IMR-90 (cell line): Measurements from ENCODE around the gene SMCHD1. TPM values are rescaled to one million over a fixed set of nuclear protein-coding genes. Genes with fewer than 3 reads are reported as not detected.

Source experiments
- ATAC-seq: fragments of 200-7000 bp; cut with Tn5 transposase; 2 replicates; pipeline ENCODE4 v1.9.1; 2020; ENCODE audit warnings: low read depth, mild to moderate bottlenecking, moderate library complexity
- BruUV-seq: library from RNA; stranded (reverse); fragments of 400-500 nt; replicated peaks from 2 replicates; lab custom pipeline; 2021; lab: Mats Ljungman, UMichigan
- CTCF ChIA-PET: fragments of 300-600 bp; formaldehyde crosslinking; extraction: SDS; loops from one replicate; lab custom pipeline; 2021; ENCODE audit warnings: antibody characterized with exemption; lab: Yijun Ruan, JAX
- POLR2A ChIA-PET: fragments of 300-600 bp; sonication (Branson Sonifier 250); formaldehyde crosslinking; loops from one replicate; lab custom pipeline; 2022; ENCODE audit warnings: antibody characterized with exemption; ENCODE audit not compliant: unreplicated experiment; lab: Charles Lee
- DNase-seq: peaks from one replicate; pipeline ENCODE4 v3.0.0; 2013
- H2AFZ ChIP-seq: replicated peaks from 2 replicates; pipeline ENCODE3; 2013; ENCODE audit warnings: low read length, mild to moderate bottlenecking; ENCODE audit not compliant: poor library complexity
- H2AK5ac ChIP-seq: 2 replicates; pipeline ENCODE4 v1.6.1; 2013; ENCODE audit warnings: low read depth, low read length, inconsistent platforms
- H2AK9ac ChIP-seq: replicated peaks from 2 replicates; pipeline ENCODE3; 2013; ENCODE audit warnings: mild to moderate bottlenecking, low read depth, low read length, moderate library complexity; ENCODE audit not compliant: poor library complexity
- H2BK120ac ChIP-seq: 2 replicates; pipeline ENCODE4 v1.6.1; 2013; ENCODE audit warnings: low read depth, low read length, inconsistent platforms
- H2BK15ac ChIP-seq: 3 replicates; pipeline ENCODE4 v1.6.1; 2013; ENCODE audit warnings: low read depth, low read length, inconsistent platforms
- H2BK20ac ChIP-seq: 2 replicates; pipeline ENCODE4 v1.6.1; 2013; ENCODE audit warnings: low read depth, mild to moderate bottlenecking, inconsistent platforms, low read length, moderate library complexity
- H2BK5ac ChIP-seq: 2 replicates; pipeline ENCODE4 v1.6.1; 2013; ENCODE audit warnings: mild to moderate bottlenecking, low read depth, low read length, inconsistent platforms; ENCODE audit not compliant: poor library complexity, severe bottlenecking
- H3K14ac ChIP-seq: replicated peaks from 2 replicates; pipeline ENCODE4 v1.6.1; 2013; ENCODE audit warnings: low read depth, low read length, inconsistent platforms
- H3K18ac ChIP-seq: 2 replicates; pipeline ENCODE4 v1.6.1; 2013; ENCODE audit warnings: low read depth, low read length, control low read depth
- H3K23ac ChIP-seq: 2 replicates; pipeline ENCODE4 v1.6.1; 2013; ENCODE audit warnings: low read depth, low read length, inconsistent platforms
- H3K27ac ChIP-seq: 2 replicates; pipeline ENCODE4 v1.5.1; 2013; ENCODE audit warnings: mild to moderate bottlenecking, control low read depth, low read length; ENCODE audit not compliant: insufficient read depth
- H3K27me3 ChIP-seq: 2 replicates; pipeline ENCODE4 v1.6.1; 2013; ENCODE audit warnings: low read length; ENCODE audit not compliant: control insufficient read depth, insufficient read depth
- H3K36me3 ChIP-seq: 2 replicates; pipeline ENCODE4 v1.6.1; 2013; ENCODE audit warnings: low read length, mixed read lengths; ENCODE audit not compliant: control insufficient read depth, insufficient read depth
- H3K4ac ChIP-seq: 2 replicates; pipeline ENCODE4 v1.6.1; 2013; ENCODE audit warnings: low read depth, low read length, inconsistent platforms
- H3K4me1 ChIP-seq: 2 replicates; pipeline ENCODE4 v1.6.1; 2013; ENCODE audit warnings: low read length, mixed read lengths; ENCODE audit not compliant: control insufficient read depth, insufficient read depth
- H3K4me2 ChIP-seq: 2 replicates; pipeline ENCODE4 v1.6.1; 2013; ENCODE audit warnings: low read depth, mild to moderate bottlenecking, control low read depth, low read length, moderate library complexity
- H3K4me3 ChIP-seq: 2 replicates; pipeline ENCODE4 v1.5.1; 2013; ENCODE audit warnings: low read depth, mild to moderate bottlenecking, control low read depth, low read length, moderate library complexity; ENCODE audit not compliant: insufficient read depth
- H3K56ac ChIP-seq: 2 replicates; pipeline ENCODE4 v1.6.1; 2013; ENCODE audit warnings: low read length, inconsistent platforms; ENCODE audit not compliant: insufficient read depth; ENCODE audit errors: extremely low read depth
- H3K79me1 ChIP-seq, 2 experiments: 2 replicates each; pipeline ENCODE4 v1.6.1; 2013; ENCODE audit warnings: low read length in 2 of 2, inconsistent platforms in 1 of 2, low read depth in 1 of 2
- H3K9ac ChIP-seq: 2 replicates; pipeline ENCODE4 v1.6.1; 2013; ENCODE audit warnings: low read depth, low read length, control low read depth
- H3K9me1 ChIP-seq: 2 replicates; pipeline ENCODE4 v1.6.1; 2013; ENCODE audit warnings: low read length, inconsistent platforms; ENCODE audit not compliant: insufficient read depth
- H3K9me3 ChIP-seq: 2 replicates; pipeline ENCODE4 v1.6.1; 2013; ENCODE audit warnings: low read length; ENCODE audit not compliant: control insufficient read depth, insufficient read depth
- H4K20me1 ChIP-seq: 2 replicates; pipeline ENCODE4 v1.6.1; 2013; ENCODE audit warnings: low read length, inconsistent platforms; ENCODE audit not compliant: insufficient read depth
- H4K5ac ChIP-seq: 2 replicates; pipeline ENCODE4 v1.6.1; 2013; ENCODE audit warnings: mild to moderate bottlenecking, low read depth, low read length, control low read depth
- H4K8ac ChIP-seq, 2 experiments: 2 replicates each; pipeline ENCODE4 v1.6.1; 2013; ENCODE audit warnings: low read depth in 2 of 2, low read length in 2 of 2, control low read depth in 1 of 2, inconsistent platforms in 1 of 2
- H4K91ac ChIP-seq: 2 replicates; pipeline ENCODE4 v1.6.1; 2013; ENCODE audit warnings: low read depth, low read length, inconsistent platforms; ENCODE audit not compliant: insufficient read depth
- BHLHE40 ChIP-seq: fragments of 150-350 bp; IDR thresholded peaks from 2 replicates; pipeline ENCODE4 v1.6.1; 2016; ENCODE audit warnings: mild to moderate bottlenecking, low read depth, low read length
- CEBPB ChIP-seq: IDR thresholded peaks from 2 replicates; pipeline ENCODE4 v1.6.1; 2012; ENCODE audit warnings: low read depth, low read length, improper control_type of control experiment
- FOS ChIP-seq: fragments of 150-350 bp; IDR thresholded peaks from 2 replicates; pipeline ENCODE4 v1.6.1; 2016; ENCODE audit warnings: low read depth, low read length
- MAFK ChIP-seq: IDR thresholded peaks from 2 replicates; pipeline ENCODE4 v1.6.1; 2012; ENCODE audit warnings: low read depth, low read length, improper control_type of control experiment
- MXI1 ChIP-seq: IDR thresholded peaks from 2 replicates; pipeline ENCODE4 v1.6.1; 2012; ENCODE audit warnings: low read depth, mild to moderate bottlenecking, low read length, moderate library complexity, borderline replicate concordance
- NFE2L2 ChIP-seq: fragments of 150-350 bp; IDR thresholded peaks from 2 replicates; pipeline ENCODE4 v1.6.1; 2016; ENCODE audit warnings: low read depth, mild to moderate bottlenecking, low read length
- POLR2A ChIP-seq: IDR thresholded peaks from 2 replicates; pipeline ENCODE4 v1.6.1; 2012; ENCODE audit warnings: mild to moderate bottlenecking, low read depth, low read length
- RAD21 ChIP-seq: IDR thresholded peaks from 2 replicates; pipeline ENCODE4 v1.6.1; 2012; ENCODE audit warnings: low read length, improper control_type of control experiment
- RCOR1 ChIP-seq: IDR thresholded peaks from 2 replicates; pipeline ENCODE4 v1.6.1; 2012; ENCODE audit warnings: mild to moderate bottlenecking, low read length, improper control_type of control experiment; ENCODE audit not compliant: insufficient replicate concordance
- WGBS, 2 experiments: methylation state at CpG; one replicate each; pipeline versions ENCODE4 v1.1.5 to v1.1.7; 2013; ENCODE audit warnings: missing lambda C conversion rate in 2 of 2; ENCODE audit not compliant: insufficient read length in 1 of 2; ENCODE audit errors: extremely low coverage in 2 of 2; 5-methylcytosine and 5-hydroxymethylcytosine counted together
- dilution Hi-C: fragments of 300-500 bp; cut with HindIII; formaldehyde crosslinking; loops from one replicate; pipeline ENCODE4 v1.14.3; 2018; ENCODE audit warnings: low sequenced_read_pairs; ENCODE audit not compliant: unreplicated experiment
- in situ Hi-C: fragments of 300-500 bp; cut with MboI; formaldehyde crosslinking; loops from 3 replicates; pipeline ENCODE4 v1.14.3; 2019; ENCODE audit warnings: low sequenced_read_pairs, inconsistent platforms, mixed read lengths
- intact Hi-C: fragments of 100-400 bp; cut with micrococcal nuclease; formaldehyde crosslinking; loops from 2 replicates; pipeline ENCODE4 v1.10.0; 2022
- polyA plus RNA-seq, 3 experiments: library from polyadenylated mRNA; depleted of rRNA; stranded (reverse); fragments of >200 nt; gene quantifications; 2 replicates each; pipeline ENCODE4 v1.2.3, GENCODE V29; 2012; ENCODE audit warnings: low replicate concordance in 1 of 3
- total RNA-seq: library from RNA; depleted of rRNA; stranded (reverse); fragments of >200 nt; gene quantifications from 2 replicates; pipeline ENCODE4 v1.2.3, GENCODE V29; 2012
- TF ChIP-seq, protein P1 (sequence below): fragments of 150-350 bp; IDR thresholded peaks from 2 replicates; pipeline ENCODE4 v1.6.1; 2016; ENCODE audit warnings: low read depth, mild to moderate bottlenecking, low read length, moderate library complexity, borderline replicate concordance
- TF ChIP-seq, protein P2 (sequence below): fragments of 150-350 bp; IDR thresholded peaks from 2 replicates; pipeline ENCODE4 v1.6.1; 2017; ENCODE audit warnings: mild to moderate bottlenecking, antibody characterized with exemption, low read length, low read depth
- TF ChIP-seq, protein P3 (sequence below): conservative IDR thresholded peaks from 2 replicates; pipeline ENCODE4 v1.5.1; 2012; ENCODE audit warnings: mild to moderate bottlenecking, low read depth, low read length, improper control_type of control experiment

SMCHD1 gene
- total and polyA plus RNA-seq, 2 of the 4 experiments (the other 2 are of a cell fraction): 14.8 to 47.3 TPM

DNA sequence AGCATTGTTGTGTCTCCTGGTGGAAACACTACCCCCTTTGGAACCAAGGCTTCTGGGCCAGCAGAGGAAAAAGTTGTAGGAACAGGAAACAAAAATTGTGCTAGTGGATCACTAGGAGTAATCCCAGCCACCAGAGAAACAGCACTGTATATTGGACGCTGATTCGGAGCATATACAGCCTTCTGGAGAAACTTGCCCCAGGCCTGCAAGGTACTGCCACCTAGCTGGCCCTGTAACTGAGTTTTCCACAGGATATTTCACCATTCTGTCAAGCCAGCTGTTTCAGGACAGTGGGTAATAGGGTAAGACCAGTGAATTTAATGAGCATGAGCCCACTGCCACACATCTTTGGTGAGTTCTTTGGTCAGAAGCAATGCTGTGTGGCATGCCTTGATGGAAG is 166.2 kb downstream of the SMCHD1 start:
- no peaks in the 10 kb centered on the region for H3K9me3 ChIP-seq
- H3K4me3 ChIP-seq: no peak overlapping the region
- H2AK5ac ChIP-seq: no peak overlapping the region
- H3K79me1 ChIP-seq: no peaks in the 10 kb centered on the region
- intact Hi-C loops (no loop called here), in situ Hi-C loops (no loop called here), dilution Hi-C loops (no loop called here)
- peaks cover 1% of the 10 kb centered on the region; the same call in 1 of the 2 replicates for H3K4me1 ChIP-seq
- no peak overlapping the region for H4K91ac ChIP-seq
- H2BK20ac ChIP-seq: no peak overlapping the region
- peaks cover 11% of the 10 kb centered on the region for H3K27me3 ChIP-seq
- BruUV-seq: no TSS peak
- H3K23ac ChIP-seq: no peak overlapping the region
- CTCF ChIA-PET: no interaction called here
- no peak overlapping the region for H4K8ac ChIP-seq
- POLR2A ChIA-PET: no interaction called here
- no peak overlapping the region for H3K27ac ChIP-seq
- H3K14ac ChIP-seq: no peak overlapping the region
- H3K4ac ChIP-seq: no peak overlapping the region
- no peaks in the 10 kb centered on the region for H3K9me1 ChIP-seq
- H4K5ac ChIP-seq: no peak overlapping the region
- H3K9ac ChIP-seq: no peak overlapping the region
- H2BK15ac ChIP-seq: no peak overlapping the region
- no peak overlapping the region for H2BK5ac ChIP-seq
- no peak overlapping the region for H2BK120ac ChIP-seq
- TF ChIP-seq, protein P1, sequence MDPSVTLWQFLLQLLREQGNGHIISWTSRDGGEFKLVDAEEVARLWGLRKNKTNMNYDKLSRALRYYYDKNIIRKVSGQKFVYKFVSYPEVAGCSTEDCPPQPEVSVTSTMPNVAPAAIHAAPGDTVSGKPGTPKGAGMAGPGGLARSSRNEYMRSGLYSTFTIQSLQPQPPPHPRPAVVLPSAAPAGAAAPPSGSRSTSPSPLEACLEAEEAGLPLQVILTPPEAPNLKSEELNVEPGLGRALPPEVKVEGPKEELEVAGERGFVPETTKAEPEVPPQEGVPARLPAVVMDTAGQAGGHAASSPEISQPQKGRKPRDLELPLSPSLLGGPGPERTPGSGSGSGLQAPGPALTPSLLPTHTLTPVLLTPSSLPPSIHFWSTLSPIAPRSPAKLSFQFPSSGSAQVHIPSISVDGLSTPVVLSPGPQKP: no peak
- TF ChIP-seq, protein P2, sequence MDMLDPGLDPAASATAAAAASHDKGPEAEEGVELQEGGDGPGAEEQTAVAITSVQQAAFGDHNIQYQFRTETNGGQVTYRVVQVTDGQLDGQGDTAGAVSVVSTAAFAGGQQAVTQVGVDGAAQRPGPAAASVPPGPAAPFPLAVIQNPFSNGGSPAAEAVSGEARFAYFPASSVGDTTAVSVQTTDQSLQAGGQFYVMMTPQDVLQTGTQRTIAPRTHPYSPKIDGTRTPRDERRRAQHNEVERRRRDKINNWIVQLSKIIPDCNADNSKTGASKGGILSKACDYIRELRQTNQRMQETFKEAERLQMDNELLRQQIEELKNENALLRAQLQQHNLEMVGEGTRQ: no peak
- TF ChIP-seq MXI1 (no peak), RAD21 (no peak), RCOR1 (no peak), MAFK (no peak), NFE2L2 (no peak), CEBPB (no peak), FOS (no peak), BHLHE40 (no peak), POLR2A (no peak)
- TF ChIP-seq, protein P3, sequence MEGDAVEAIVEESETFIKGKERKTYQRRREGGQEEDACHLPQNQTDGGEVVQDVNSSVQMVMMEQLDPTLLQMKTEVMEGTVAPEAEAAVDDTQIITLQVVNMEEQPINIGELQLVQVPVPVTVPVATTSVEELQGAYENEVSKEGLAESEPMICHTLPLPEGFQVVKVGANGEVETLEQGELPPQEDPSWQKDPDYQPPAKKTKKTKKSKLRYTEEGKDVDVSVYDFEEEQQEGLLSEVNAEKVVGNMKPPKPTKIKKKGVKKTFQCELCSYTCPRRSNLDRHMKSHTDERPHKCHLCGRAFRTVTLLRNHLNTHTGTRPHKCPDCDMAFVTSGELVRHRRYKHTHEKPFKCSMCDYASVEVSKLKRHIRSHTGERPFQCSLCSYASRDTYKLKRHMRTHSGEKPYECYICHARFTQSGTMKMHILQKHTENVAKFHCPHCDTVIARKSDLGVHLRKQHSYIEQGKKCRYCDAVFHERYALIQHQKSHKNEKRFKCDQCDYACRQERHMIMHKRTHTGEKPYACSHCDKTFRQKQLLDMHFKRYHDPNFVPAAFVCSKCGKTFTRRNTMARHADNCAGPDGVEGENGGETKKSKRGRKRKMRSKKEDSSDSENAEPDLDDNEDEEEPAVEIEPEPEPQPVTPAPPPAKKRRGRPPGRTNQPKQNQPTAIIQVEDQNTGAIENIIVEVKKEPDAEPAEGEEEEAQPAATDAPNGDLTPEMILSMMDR: no peak
- no peak overlapping the region for H2AK9ac ChIP-seq
- DNase-seq (no peak), ATAC-seq (no peak)
- no peak overlapping the region for H3K4me2 ChIP-seq
- no peaks in the 10 kb centered on the region for H3K36me3 ChIP-seq
- no peak overlapping the region for H3K18ac ChIP-seq
- no CpG with 5 or more reads among the region's 2 CpGs for WGBS, 2 experiments
- H2AFZ ChIP-seq: no peak overlapping the region
- no peak overlapping the region for H3K56ac ChIP-seq
- H4K20me1 ChIP-seq: no peaks in the 10 kb centered on the region
